ENCODE measurements around the gene PSRC1. TPM values are rescaled to one million over a fixed set of nuclear protein-coding genes. Genes with fewer than 3 reads are reported as not detected.

PSRC1 gene
- total RNA-seq, 1 donor from 2014 or later: 1.1 TPM

DNA sequence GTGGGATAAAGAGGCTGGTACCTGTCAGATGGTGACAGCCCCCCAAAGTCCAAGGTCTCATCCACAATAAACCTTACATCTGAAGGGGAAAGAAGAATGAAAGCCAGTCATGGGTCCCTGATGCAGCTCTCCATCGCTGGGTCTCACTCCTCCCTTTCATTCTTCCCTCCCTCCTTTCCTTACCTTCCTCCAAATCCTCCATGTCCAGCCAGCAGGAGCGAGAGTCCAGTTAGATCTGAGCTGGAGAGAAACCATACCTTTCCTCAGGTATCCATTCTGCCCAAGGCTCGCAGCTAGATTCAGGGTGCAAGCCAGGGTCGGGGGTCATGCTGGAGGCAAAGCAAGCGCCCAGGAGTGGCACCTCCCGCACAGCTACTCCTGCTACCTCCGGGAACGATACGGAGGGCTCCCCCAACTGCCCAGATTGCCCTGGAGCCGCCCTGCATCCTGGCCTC lies 421 bp downstream of the PSRC1 start:
- TF ChIP-seq, protein P1, sequence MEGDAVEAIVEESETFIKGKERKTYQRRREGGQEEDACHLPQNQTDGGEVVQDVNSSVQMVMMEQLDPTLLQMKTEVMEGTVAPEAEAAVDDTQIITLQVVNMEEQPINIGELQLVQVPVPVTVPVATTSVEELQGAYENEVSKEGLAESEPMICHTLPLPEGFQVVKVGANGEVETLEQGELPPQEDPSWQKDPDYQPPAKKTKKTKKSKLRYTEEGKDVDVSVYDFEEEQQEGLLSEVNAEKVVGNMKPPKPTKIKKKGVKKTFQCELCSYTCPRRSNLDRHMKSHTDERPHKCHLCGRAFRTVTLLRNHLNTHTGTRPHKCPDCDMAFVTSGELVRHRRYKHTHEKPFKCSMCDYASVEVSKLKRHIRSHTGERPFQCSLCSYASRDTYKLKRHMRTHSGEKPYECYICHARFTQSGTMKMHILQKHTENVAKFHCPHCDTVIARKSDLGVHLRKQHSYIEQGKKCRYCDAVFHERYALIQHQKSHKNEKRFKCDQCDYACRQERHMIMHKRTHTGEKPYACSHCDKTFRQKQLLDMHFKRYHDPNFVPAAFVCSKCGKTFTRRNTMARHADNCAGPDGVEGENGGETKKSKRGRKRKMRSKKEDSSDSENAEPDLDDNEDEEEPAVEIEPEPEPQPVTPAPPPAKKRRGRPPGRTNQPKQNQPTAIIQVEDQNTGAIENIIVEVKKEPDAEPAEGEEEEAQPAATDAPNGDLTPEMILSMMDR (IDR thresholded peaks at IDR 0.05; ENCODE audit: insufficient read depth, low read length, severe bottlenecking): no peak
- Histone ChIP-seq H3K4me3 (ENCODE audit: low read depth, low read length) (peak overlapping the region; percentile 67), H3K36me3 (ENCODE audit: control insufficient read depth, insufficient read depth, low read length) (peaks cover 1% of the 10 kb centered on the region), H3K27me3 (ENCODE audit: control insufficient read depth, insufficient read depth, low read length) (no peaks in the 10 kb centered on the region)
- FAIRE-seq: no peak
- DNase-seq (ENCODE audit: low read depth): no peak

DNA sequence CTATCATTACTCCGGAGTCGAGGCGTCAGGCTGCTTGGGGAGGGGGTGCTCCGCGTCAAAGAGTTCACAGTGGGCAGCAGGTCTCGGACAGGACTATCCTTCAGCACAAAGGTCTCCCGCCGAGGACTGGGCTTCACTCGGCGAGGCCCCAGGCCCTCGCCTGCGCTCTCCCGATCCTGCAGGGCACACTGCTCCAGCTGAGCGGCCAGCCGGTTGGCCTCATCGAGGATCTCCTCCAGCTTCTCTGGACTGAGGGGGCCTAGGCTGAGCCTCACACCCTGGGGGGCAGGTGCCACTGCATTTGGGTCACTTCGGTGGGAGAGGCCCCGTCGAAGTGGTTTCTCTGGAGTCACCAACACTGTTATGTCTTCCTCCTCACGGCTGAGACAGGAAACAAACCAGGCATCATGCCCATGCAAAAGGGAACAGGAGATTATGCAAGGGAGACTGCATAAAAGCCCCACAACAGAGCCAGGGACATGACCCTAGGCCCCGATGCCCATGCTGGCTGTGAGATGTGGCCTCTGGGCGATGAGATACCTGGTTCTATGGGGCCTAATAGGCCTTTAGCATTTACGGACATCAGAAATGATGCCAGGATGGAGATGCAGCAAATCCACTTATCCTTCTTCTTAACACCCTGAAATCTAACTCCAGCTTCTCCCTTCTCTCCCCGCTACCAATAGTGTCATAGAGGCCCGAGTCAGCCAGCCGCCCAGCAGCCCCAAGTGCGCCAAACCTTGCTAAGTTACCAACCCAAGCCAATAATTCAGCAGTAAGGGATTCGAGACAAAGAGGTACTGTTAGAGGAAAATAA lies 1.1 kb downstream of the PSRC1 start:
- TF ChIP-seq, protein P1 (IDR thresholded peaks at IDR 0.05; ENCODE audit: insufficient read depth, low read length, severe bottlenecking): no peak
- H3K27me3 ChIP-seq (ENCODE audit: control insufficient read depth, insufficient read depth, low read length): no peaks in the 10 kb centered on the region
- FAIRE-seq (no peak), DNase-seq (ENCODE audit: low read depth) (no peak)
- H3K36me3 ChIP-seq (ENCODE audit: control insufficient read depth, insufficient read depth, low read length): peaks cover 1% of the 10 kb centered on the region
- peak overlapping the region; percentile 67 for H3K4me3 ChIP-seq (ENCODE audit: low read depth, low read length)

DNA sequence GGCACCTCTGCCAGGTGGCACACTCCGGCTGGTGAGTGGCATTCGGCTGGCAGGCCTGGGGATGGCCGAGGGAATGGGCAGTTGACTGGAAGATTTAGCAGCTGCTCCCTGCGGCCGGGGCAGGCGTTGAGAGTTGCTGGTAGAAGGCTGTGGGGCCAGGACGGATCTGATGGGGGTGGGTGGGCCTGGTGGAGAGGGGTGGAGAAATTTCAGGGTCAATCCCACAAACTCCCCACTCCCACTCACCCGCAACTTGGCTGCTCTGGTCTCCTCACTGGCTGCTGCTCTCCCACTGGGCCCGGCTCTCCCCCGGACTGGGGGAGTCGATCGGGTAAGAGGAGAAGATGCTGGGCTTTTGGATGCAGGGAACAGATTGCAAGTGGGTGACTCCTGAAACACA lies 2.1 kb downstream of the PSRC1 start:
- TF ChIP-seq, protein P1 (IDR thresholded peaks at IDR 0.05; ENCODE audit: insufficient read depth, low read length, severe bottlenecking): no peak
- no peak for DNase-seq (ENCODE audit: low read depth)
- Histone ChIP-seq H3K27me3 (ENCODE audit: control insufficient read depth, insufficient read depth, low read length) (no peaks in the 10 kb centered on the region), H3K4me3 (ENCODE audit: low read depth, low read length) (no peak overlapping the region), H3K36me3 (ENCODE audit: control insufficient read depth, insufficient read depth, low read length) (peaks cover 1% of the 10 kb centered on the region)
- no peak for FAIRE-seq

DNA sequence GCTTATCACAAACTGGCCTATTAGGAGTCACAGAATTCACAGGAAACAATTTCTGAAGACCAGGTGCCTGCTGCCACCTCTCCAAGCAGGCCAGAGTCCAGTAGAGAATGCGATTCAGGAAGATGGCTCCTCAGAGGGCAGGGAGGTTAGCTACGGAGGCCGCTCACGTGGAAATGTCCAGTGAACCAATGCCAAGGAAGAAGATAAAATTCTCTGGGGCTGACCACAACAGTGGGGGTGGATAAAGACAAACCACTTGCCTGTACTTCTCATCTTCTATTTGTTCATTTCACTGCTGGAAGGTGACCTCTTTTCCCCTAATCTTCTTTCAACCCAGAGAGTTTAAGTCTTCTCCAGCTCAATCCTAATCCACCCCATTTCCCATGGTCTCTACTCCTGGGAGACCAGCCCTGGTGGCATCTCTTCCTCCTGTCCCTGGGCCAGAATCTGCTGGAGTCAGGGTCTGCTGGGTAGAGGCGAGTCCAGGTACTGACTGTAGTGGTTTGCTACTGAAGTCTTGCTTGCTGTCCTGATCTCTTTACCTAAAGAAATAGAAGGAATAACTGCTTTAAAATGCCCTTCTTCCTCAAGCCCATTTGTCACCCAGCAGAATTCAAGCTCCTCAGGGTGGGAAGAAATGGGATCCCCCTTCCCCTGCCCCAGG lies 3.2 kb downstream of the PSRC1 start:
- TF ChIP-seq, protein P1 (IDR thresholded peaks at IDR 0.05; ENCODE audit: insufficient read depth, low read length, severe bottlenecking): no peak
- no peak for FAIRE-seq
- no peaks in the 10 kb centered on the region for H3K27me3 ChIP-seq (ENCODE audit: control insufficient read depth, insufficient read depth, low read length)
- peaks cover 1% of the 10 kb centered on the region for H3K36me3 ChIP-seq (ENCODE audit: control insufficient read depth, insufficient read depth, low read length)
- no peak for DNase-seq (ENCODE audit: low read depth)
- H3K4me3 ChIP-seq (ENCODE audit: low read depth, low read length): no peak overlapping the region

DNA sequence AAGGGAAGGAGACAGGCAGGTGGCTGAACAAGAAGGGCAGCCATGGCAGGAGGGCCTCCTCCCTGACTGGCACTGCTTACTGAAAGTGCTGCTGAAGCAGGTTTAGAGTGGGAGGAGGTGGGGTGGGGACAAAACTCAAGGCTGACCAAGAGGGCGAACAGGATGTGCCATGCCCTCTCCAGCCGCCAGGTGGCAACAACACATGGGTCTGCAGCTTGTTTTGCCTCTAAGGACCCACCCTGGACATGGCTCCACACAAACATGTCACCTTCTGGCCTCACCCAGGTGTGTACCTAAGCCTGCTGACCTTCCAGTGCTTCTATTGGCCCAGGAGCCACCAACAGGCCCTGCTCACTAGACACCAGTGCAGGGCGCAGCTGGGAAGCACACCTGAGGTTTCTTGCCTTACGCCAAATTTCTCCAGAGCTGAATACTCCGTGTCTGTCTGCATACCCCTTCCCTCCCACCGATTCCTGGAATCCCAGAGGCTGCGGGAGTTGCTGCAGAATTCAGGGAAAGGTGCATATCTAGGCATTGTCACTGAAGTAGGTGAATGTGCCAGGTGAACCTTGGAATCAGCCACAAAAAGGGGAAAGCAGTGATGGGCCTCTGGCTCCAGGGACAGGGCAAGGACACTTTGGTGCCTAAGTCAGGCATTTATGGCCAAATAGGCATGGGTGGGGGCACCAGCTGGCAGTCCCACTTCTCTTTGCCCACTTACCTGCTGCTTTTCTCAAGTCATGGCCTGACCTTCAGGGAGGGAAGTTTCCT lies 5.3 kb downstream of the PSRC1 start:
- no peak overlapping the region for H3K4me3 ChIP-seq (ENCODE audit: low read depth, low read length)
- TF ChIP-seq, protein P1 (IDR thresholded peaks at IDR 0.05; ENCODE audit: insufficient read depth, low read length, severe bottlenecking): peak; percentile 98
- no peaks in the 10 kb centered on the region for H3K27me3 ChIP-seq (ENCODE audit: control insufficient read depth, insufficient read depth, low read length)
- peak; percentile 69 for DNase-seq (ENCODE audit: low read depth)
- no peak for FAIRE-seq
- peaks cover 9% of the 10 kb centered on the region for H3K36me3 ChIP-seq (ENCODE audit: control insufficient read depth, insufficient read depth, low read length)
